MCF 10A (cell line): ENCODE data around the gene CAMTA1. TPM values are rescaled to one million over a fixed set of nuclear protein-coding genes. Genes with fewer than 3 reads are reported as not detected.

ENCODE experiments used
- BruUV-seq: library from RNA; stranded (reverse); fragments of 400-500 nt; replicated peaks from 2 replicates; lab custom pipeline; 2021; lab: Mats Ljungman, UMichigan
- CTCF ChIA-PET: fragments of 300-600 bp; sonication (Branson Sonifier 250); formaldehyde crosslinking; extraction: SDS; loops from one replicate; lab custom pipeline; 2021; ENCODE audit warnings: antibody characterized with exemption, inconsistent platforms; lab: Yijun Ruan, JAX
- POLR2A ChIA-PET: fragments of 300-600, 350-650 bp; sonication (Branson Sonifier 250); formaldehyde crosslinking; extraction: SDS; loops from one replicate; lab custom pipeline; 2020; ENCODE audit warnings: antibody characterized with exemption, inconsistent platforms; lab: Yijun Ruan, JAX
- DNase-seq: peaks from one replicate; pipeline ENCODE4 v3.0.0-alpha.2; 2018; ENCODE audit not compliant: unreplicated experiment
- H3K27ac Mint-ChIP-seq: one replicate; pipeline ENCODE4 v1.8.0; 2022; ENCODE audit warnings: mild to moderate bottlenecking, low read depth, mixed read lengths; ENCODE audit not compliant: unreplicated experiment
- H3K27me3 Mint-ChIP-seq: one replicate; pipeline ENCODE4 v1.8.0; 2022; ENCODE audit warnings: mixed read lengths; ENCODE audit not compliant: insufficient read depth, unreplicated experiment
- H3K36me3 Mint-ChIP-seq: one replicate; pipeline ENCODE4 v1.8.0; 2022; ENCODE audit warnings: mild to moderate bottlenecking, moderate library complexity, mixed read lengths; ENCODE audit not compliant: insufficient read depth, unreplicated experiment
- H3K4me1 Mint-ChIP-seq: one replicate; pipeline ENCODE4 v1.8.0; 2022; ENCODE audit warnings: mixed read lengths; ENCODE audit not compliant: insufficient read depth, unreplicated experiment
- H3K4me3 Mint-ChIP-seq: one replicate; pipeline ENCODE4 v1.8.0; 2022; ENCODE audit warnings: mild to moderate bottlenecking, moderate library complexity, mixed read lengths; ENCODE audit not compliant: unreplicated experiment
- H3K9me3 Mint-ChIP-seq: one replicate; pipeline ENCODE4 v1.8.0; 2022; ENCODE audit warnings: mixed read lengths; ENCODE audit not compliant: unreplicated experiment
- intact Hi-C: fragments of 100-400 bp; cut with micrococcal nuclease; formaldehyde crosslinking; loops from 2 replicates; pipeline ENCODE4 v1.14.1; 2022
- total RNA-seq: library from RNA; stranded (reverse); gene quantifications from 2 replicates; pipeline ENCODE4 v1.2.3, GENCODE V29; 2022
- TF ChIP-seq, protein P1 (sequence below): fragments of 200-600 bp; IDR thresholded peaks from one replicate; pipeline ENCODE4 v1.8.0; 2022; ENCODE audit warnings: antibody characterized with exemption, mild to moderate bottlenecking; ENCODE audit not compliant: unreplicated experiment

CAMTA1 gene
- total RNA-seq, 1 experiment from 2014 or later: 74.1 TPM

GRCh38 chr1:7250176-7250575 is 464.9 kb downstream of the CAMTA1 start:
- BruUV-seq: no TSS peak
- TF ChIP-seq, protein P1, sequence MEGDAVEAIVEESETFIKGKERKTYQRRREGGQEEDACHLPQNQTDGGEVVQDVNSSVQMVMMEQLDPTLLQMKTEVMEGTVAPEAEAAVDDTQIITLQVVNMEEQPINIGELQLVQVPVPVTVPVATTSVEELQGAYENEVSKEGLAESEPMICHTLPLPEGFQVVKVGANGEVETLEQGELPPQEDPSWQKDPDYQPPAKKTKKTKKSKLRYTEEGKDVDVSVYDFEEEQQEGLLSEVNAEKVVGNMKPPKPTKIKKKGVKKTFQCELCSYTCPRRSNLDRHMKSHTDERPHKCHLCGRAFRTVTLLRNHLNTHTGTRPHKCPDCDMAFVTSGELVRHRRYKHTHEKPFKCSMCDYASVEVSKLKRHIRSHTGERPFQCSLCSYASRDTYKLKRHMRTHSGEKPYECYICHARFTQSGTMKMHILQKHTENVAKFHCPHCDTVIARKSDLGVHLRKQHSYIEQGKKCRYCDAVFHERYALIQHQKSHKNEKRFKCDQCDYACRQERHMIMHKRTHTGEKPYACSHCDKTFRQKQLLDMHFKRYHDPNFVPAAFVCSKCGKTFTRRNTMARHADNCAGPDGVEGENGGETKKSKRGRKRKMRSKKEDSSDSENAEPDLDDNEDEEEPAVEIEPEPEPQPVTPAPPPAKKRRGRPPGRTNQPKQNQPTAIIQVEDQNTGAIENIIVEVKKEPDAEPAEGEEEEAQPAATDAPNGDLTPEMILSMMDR: no peak
- H3K27ac Mint-ChIP-seq: no peak overlapping the region

DNA sequence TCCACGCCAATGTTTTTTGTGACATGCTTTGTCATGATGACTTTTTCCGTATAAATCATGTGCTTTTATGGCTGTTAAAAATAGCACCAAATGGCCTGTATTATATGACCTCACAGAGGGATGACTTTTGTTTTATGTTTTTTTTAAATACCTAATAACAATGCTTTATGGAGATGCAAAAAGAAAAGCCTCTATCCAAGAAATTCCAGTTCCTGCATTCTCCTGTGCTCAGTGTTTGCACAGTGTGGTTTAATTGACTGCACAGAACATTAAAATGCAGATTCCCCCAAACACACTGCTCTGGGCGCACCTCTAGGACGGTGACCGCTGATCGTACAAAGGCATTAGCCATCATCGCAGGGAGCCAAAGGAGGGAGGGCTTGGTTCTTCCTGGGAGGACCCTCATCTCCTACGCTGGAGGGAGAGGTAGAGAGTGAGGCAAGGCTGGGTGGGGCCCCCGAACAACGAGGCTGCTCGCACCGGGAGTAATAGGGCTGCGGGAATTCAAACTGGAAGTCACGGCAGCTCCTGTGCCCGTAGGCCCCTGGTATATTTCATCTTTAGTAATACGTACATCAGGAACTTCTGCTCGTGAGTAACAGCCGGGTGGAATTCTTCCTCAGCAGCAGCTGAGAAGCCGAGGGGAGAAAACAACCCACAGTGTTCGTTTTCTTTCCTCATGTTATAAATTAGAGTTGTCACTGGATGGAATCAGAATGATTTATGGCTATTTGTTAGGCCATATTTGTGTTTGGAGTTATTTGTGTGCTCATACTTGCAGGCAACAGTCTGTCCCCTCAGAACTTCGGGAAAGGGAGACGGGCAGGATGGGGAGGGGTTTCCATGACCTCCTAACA is 465.6 kb downstream of the CAMTA1 start:
- no peak overlapping the region for H3K4me3 Mint-ChIP-seq
- H3K27ac Mint-ChIP-seq: no peak overlapping the region
- intact Hi-C loops: no loop called here
- no peak for DNase-seq
- ChIA-PET CTCF (no interaction called here), POLR2A (no interaction called here)
- TF ChIP-seq, protein P1: no peak
- no peaks in the 10 kb centered on the region for H3K9me3 Mint-ChIP-seq
- BruUV-seq: no TSS peak
- H3K4me1 Mint-ChIP-seq: peaks cover 6% of the 10 kb centered on the region
- peaks cover 6% of the 10 kb centered on the region for H3K36me3 Mint-ChIP-seq
- H3K27me3 Mint-ChIP-seq: no peaks in the 10 kb centered on the region

More at GRCh38 chr1:7250176-7250575, 464.9 kb downstream of the CAMTA1 start:
- Mint-ChIP-seq H3K4me3 (no peak overlapping the region), H3K4me1 (peaks cover under 1% of the 10 kb centered on the region), H3K36me3 (peaks cover 6% of the 10 kb centered on the region), H3K27me3 (no peaks in the 10 kb centered on the region), H3K9me3 (no peaks in the 10 kb centered on the region)
- DNase-seq: no peak
- ChIA-PET POLR2A (no interaction called here), CTCF (no interaction called here)
- intact Hi-C loops: no loop called here

DNA sequence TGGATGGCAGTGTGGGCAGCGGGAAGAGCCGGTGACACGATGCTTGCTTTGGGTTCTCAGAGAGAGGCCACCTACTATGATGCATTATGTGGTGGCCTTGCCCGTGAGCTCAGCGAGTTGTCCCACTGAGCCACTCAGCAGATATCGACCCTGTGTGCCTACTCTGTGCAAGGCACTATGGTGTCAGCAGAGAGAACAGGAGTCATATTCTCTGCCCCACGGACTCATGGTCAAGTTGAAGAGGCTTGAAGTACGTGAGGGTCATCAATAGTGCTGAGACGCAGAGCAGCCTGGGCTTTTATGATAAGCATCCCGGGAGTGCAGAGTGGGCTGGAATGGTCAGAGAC is 466.2 kb downstream of the CAMTA1 start:
- BruUV-seq: no TSS peak
- peaks cover 6% of the 10 kb centered on the region for H3K4me1 Mint-ChIP-seq
- peaks cover 6% of the 10 kb centered on the region for H3K36me3 Mint-ChIP-seq
- no peaks in the 10 kb centered on the region for H3K27me3 Mint-ChIP-seq
- POLR2A ChIA-PET: no interaction called here
- H3K27ac Mint-ChIP-seq: no peak overlapping the region
- CTCF ChIA-PET: no interaction called here
- TF ChIP-seq, protein P1: no peak
- H3K9me3 Mint-ChIP-seq: no peaks in the 10 kb centered on the region
- no peak overlapping the region for H3K4me3 Mint-ChIP-seq
- intact Hi-C loops: no loop called here
- DNase-seq: no peak

DNA sequence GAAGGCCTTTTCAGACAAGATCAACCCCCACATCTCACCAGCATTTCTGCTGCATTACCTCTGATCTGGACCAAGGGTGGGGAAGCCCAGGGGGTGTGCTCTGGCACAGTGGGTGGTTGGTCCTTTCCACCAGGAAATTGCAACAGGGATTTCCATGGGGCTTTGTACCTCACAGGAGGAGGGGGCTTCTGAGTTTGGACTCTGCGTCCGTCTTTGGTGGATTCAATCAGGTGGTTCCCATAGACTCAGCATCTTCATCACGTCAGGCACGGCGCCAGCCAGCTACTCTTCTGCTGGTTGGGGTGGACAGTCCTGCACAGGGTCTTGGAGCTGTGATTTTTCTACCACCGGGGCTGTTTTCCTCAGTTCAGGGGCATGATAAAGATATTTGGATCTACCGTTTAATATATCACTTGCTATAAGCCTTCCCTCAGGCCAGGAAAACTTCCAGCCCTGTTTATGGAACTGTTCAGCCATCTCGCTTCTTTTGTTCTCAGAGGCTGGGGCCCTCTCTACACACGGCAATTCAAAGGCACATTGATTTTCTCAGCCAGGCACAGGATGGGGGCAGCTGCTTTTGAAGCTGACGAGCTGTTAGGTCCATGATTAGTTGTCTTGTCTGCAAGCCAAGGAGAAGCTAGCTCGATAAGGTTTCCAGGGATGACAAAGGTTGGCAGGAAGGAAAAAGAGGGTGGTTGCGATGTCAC is 467.3 kb downstream of the CAMTA1 start:
- ChIA-PET CTCF (no interaction called here), POLR2A (no interaction called here)
- BruUV-seq: no TSS peak
- Mint-ChIP-seq H3K27me3 (no peaks in the 10 kb centered on the region), H3K9me3 (no peaks in the 10 kb centered on the region), H3K4me1 (peaks cover 6% of the 10 kb centered on the region), H3K4me3 (no peak overlapping the region), H3K36me3 (peaks cover 6% of the 10 kb centered on the region), H3K27ac (no peak overlapping the region)
- TF ChIP-seq, protein P1: no peak
- intact Hi-C loops: no loop called here
- DNase-seq: no peak
